CD4-positive, alpha-beta T cell treated with Interleukin-15 for 1 hour (primary cell): ENCODE measurements around the gene CTNNB1.

Experiments used
- DNase-seq: peaks from one replicate; pipeline ENCODE4 v3.0.0-alpha.2; 2020

Gene CTNNB1

DNA sequence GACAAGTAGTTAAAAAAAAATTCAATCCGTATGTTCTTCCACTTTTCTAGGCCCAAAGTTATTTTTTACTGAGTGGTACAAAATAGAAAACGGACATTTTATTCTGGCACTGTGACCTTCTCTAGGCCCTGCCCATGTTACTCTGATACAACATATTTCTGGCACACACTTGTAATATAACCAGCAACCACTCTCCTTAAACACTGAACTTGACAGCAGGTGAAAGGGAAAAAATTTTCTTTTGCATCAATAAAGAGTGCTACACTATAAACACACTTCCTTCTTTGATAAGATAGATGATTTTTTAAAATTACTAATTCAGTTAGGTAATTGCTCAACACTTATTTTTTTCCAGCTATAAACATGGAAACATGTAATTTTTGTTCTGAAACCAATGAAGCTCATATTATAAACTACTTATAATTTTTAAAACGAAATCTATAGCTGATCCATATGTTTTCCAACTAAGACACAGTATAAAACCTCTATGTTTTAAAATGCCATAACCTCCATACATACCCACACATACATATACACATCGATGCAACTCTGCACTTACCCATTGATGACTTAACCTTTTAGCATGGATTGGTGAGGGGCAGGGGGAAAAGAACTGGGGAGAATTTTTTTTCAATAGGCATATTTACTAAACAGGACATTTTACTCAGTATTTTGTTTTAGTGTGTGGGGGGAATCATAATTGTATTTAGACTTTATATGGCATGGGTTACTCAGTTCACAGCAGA is 5.3 kb upstream of the CTNNB1 start:
- no peak for DNase-seq

DNA sequence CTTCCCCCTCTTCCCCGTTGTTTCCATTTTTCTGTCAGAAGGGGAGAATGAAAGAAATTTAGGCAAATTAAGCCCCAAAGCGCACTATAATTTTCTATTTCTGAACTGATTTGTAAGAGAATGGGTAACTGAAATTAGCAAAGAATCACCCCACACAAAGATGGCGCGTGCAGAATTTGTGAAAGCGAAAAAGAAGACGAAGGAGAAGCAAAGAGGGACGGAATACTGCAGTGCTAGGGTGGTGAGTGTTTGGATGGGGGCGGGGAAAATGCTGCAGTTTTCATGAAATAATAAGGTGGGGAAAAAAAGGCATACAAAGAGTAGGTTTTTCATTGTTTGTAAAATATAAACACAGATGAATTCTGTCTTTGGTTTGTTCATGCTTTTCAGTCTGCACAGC is 4.6 kb upstream of the CTNNB1 start:
- no peak for DNase-seq

DNA sequence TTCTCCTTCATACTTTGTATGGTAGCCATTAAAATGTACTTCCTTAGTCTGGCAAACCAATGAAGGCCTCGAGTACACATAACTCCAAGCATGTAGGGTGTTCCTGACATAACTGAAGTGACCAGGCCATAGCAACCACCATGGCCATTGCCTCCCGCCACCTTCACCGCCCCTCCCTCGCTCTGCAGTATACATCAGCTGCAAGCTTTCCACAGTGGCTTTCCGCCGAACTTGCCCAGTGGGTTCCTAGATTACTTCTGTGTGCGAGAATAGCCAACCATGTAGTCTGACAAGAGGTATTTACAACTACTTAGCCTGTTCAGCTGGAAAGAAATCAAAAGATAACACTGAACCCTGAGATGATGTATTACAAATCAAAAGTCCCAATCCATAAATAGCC is 3.4 kb upstream of the CTNNB1 start:
- no peak for DNase-seq

DNA sequence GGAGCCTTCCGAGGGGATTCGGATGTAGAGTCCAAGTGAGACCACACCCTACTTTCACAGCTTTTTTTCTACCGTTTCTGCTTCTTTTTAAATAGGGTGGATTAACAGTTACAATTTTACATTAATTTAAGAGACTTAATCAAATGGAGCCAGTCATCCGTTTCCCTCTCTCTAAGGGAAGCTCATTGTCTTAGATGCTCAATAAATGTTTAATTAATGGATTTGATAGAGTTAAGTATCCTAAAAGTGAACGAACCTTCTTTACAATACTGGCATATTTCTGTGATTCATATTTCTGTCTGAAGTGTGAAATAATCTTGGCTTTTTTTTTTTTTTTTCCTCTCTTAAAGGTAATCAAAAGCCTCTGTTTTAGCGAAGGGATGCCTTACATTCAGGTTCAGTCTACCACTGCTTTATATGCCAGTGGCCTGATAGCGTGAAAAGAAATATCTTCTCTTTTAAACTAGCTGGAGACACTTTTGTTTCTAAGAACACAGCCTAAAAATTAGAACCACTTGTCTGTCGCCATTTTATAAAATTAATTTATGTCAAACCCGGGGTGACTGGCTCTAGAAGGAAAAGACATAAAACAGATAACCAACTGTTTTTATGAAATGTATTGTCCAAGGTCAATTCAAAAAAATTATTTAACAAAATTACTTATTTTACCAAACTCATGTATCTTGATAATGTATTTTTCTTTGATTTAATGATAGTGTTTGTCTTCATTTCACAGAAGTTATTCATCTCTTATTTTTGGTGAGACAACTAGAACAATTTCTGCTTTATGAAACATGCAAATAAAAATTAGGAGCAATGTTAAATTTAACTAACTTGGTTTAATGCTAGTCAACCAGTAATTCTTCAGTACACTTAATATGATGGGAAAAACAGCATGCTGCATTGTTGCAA is 2.5 kb upstream of the CTNNB1 start:
- DNase-seq, result no peak

DNA sequence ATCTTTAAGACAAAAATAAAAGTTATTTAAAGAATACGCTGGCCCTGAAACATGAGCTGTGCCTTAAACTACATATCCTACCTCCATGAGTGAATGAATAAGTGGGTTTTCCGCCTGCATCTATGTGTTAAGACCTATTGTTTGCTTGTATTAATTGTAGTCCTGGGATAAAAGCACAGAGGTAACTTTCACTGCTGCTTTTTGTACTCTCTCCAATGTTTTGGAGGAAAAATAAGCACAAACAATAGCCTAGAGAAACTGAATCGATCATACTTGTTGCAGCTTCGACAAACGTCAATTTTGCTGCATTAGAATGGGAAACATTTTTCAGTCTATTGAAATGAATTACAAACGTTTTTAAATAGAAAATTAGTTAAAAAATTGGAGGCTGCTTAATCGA is 1.3 kb upstream of the CTNNB1 start:
- no peak for DNase-seq

DNA sequence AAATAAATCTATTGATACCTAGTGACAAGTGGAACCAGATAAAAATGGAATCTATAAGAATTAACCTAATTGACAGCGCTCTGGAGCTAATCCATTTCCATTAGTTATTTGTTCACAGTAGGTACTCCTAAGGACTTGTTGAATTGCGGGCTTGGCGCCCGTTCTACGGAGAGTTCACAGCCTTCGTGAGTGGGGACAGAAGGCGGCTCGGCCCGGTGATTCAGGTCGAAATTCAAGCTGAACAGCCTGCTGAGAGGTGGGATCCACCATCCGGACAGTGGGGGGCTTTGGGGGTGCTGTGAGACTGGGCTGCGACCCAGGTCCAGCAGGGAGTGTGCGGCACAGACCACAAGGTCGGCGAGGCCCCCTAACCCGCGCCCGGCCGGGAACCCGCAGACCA is 779 bp upstream of the CTNNB1 start:
- no peak for DNase-seq

DNA sequence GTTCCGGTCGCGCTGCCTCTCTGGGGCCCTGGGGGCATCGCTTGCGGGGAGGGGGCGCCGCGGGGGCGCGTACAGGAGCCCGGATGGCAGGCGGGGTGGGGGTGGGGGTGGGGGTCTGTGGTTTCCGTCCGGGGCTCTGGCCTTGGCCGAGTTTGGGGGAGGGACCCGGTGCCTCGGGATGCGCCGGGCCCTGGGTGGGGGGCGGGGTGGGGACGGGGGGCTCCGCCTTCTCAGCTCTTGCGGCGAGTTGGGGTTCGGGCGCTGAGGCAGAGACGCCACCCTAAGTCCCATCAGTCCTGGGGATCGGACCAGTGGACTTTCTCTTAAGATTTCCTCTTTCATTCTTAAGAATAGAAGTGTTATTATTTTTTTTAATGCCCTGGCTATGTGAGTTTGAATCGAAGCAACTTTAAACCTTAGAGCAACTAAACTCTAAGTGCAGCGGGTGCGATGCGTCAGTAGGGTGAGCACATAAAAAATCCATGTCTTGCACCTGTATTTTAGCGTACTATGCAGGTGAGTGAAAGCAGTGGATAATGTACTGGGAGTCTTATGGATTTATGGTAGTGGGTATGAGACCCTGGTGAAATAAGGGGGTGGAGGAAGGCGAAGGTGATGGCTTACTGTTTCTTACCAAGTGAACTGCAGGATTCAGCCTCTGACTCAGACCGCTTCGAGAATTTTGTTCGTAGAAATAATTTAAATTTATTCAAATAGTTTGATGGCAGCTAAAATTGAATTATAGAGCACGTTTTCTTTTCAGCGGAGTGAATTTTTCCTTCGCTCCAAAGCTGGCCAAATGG is 762 bp downstream of the CTNNB1 start:
- DNase-seq, result peak; percentile 34

DNA sequence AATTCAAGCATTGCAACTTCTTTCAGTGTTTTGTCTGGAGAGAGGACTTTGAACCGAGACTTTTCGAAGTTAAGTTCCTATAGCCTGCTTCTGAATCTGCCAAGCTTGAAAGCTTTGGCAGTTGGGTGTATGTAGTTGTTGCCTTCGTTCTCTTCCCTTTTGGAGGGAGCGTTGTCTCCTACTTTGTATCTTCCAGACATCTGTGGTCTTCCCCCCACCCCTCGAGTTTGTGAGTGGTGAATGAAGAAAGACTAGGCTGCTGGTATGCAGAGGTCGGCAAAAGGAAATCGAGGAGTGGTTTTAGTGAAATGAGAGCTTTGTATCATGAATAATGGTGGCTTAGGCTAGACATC is 1.3 kb downstream of the CTNNB1 start:
- no peak for DNase-seq

DNA sequence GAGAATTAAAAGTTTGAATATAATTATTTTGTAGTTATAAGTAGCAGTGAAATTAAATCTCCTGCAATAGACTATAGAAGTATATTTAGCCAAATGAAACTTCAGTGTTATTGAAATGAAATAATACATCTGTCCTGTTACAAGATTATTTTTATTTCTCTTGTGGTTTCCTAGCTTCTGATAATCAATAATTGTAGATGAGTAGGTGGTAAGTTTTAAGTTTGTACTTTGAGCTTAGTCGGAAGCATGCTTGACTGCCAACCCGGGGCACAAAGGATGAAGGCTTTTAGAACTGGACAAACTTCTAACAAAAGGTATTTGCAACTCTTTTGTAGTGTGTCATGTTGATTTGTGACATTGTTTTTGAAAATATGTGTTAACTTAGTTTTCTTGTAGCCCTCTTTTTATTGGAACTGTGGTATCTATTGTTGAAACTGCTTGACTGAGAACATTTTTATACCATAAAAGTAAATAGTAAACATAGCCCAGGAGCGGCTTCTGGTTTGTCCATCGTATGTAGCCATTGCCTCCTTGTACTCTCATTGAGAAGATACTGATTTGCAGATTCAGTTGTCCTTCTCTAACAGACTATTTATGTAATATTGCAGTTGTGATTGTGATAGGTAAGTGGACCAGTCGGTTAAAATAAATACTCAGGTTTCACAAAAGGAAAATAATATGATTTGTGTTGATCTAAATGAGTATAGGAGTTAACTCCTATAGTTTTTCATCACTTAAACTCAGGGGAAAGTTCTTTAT is 2.9 kb downstream of the CTNNB1 start:
- no peak for DNase-seq

DNA sequence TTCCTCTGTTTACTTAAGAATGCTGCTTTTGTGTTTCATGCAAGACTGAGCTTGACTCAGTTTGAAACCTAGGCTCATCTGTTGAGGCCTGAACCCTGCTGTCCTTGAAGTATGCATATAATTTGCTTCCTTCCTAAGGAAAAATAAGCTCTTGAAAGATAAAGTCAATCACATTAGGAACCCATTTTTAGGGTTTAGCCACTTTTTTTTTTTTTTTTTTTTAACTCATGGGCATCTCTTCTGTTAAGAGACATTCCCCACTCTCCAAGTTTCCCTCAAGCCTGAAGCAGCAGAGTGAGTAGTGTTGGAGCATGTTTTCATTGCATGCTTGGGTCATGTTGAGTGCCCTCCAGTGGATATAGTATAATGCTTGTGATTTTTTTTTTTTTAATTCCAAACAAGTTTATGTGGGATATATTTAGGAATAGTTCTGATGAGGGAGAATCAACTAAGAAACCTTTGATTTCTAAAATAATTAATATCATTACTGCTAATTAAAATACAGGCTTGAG is 3.6 kb downstream of the CTNNB1 start:
- DNase-seq, result no peak

DNA sequence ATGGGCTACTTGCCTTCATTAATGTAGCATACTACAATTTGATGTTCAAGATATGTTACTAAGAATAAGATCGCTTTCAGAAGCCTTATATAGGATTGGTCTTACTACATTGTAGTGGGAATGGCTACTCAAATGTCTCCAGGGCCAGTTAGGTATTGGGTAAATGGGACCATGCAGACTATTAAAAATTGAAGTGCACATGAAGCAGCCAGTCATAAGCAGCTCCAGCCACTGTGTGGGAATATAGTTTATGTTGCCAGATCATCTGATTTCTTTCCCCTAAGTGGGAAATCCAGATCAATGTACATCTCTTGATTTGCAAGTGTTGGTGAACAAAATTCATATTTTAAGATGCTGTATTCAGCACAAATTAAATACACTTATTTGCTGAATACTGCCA is 5.1 kb downstream of the CTNNB1 start:
- no peak for DNase-seq

DNA sequence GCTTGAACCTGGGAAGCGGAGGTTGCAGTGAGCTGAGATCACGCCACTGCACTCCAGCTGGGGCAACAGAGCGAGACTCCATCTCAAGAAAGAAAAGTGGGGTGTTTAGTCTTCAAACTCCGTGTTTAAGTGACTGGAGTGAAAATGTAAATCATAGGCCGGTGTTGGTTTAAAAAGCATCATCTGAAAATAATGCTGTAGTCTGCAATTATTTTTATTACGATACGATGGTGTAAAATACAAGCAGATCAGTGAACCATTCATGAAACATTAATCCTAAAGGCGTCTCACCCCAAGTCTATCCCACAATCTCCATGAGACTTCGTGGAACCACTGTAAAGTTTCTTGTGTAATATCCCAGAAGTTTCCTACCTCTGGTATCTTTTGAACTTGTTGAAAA is 6.3 kb downstream of the CTNNB1 start:
- DNase-seq, result no peak

DNA sequence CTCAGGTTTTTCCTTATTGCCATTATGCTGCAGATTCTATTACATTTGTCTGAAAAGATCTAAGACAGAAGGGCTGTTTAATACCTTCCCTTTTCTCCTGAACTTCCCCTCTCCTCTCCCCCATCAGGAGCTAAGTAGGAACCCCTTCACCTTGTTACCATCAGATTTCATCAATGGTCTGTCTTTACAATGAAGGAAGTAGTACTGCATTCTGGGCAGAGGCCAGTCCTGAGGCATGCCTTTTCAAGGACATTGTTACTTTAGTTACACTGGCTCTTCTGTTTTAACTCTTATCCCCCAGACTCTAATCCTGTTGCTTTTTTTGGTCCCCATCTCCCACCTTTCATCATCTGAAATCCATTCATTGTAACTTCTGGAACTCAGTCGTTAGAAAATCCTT is 8.1 kb downstream of the CTNNB1 start:
- no peak for DNase-seq

DNA sequence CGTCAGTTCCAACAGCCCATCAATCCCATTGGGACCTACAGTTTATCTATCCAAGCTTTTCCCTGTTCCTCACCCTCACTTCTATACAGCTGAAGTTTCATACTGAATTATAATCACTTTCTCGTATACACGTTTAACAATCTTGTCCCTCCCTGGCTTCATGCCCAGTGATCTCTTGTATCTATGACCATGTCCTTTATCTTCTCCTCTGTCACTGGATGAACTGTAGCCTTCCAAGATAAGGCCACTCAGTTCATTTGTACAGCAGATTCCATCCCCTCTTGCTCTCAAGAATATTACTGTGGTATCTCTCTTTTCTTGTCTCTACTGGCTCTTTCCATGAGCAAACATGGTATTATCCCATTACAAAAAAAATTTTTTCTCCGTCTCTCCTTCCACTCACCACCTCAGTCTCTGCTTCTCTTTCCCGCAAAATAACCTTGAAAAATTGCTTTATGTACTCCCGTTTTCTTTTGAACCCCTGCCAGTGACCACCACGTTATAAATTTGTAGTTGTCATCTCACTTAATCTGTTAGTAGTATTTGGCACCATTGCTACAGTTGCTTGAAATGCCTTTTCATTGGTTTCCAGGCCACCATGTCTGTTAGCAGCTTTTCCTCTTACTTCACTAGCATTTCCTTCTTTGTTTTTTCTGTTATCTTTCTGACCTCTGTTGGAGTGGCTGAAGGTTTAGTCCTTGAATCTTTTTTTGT is 9.4 kb downstream of the CTNNB1 start:
- DNase-seq, result no peak

DNA sequence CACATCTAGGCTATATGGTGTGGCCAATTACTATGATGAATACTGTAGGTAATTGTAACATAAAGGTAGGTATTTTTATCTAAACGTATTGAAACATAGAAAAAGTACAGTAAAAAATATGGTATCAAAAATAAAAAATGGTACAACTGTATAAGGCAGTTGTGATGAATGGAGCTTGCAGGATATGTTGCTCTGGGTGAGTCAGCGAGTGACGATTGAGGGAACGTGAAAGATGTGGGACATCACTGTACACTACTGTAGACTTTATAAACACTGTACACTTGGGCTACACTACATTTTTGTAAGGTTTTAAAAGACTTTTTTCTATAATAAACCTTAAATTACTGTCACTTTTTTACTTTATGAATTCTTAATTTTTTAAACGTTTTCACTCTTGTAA is 10.3 kb downstream of the CTNNB1 start:
- DNase-seq, result no peak

DNA sequence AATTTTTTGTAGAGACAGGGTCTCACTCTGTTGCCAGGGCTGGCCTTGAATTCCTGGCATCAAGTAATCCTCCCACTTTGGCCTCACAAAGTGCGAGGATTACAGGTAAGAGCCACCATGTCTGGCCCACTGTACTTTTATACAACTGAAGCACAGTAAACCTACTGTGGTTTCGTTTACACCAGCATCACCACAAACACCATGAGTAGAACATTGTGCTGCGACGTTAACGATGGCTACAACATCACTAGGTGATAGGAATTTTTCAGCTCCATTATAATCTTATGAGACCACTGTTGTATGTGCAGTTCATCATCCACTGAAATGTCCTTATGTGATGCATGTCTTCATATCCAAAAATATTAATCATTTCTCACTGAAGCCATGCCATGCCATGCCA is 11.7 kb downstream of the CTNNB1 start:
- no peak for DNase-seq

DNA sequence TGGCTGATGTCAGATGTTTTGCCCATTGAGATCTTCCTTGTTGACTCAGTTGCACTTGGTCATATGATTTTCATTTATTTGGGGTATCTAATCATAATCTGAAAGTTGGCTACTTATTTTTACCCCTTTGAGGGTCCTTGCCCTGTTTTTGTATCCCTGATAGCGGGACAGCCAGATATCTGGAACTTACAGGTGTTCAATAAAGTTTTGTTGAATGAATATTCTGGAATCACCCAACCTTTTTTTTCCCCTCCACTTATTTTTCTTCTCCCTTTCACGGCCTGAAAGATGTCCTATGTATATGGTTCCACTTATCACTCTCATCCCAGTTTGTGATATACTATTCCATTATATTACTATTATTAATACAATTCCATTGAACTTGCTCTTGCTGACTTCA is 12.8 kb downstream of the CTNNB1 start:
- no peak for DNase-seq

DNA sequence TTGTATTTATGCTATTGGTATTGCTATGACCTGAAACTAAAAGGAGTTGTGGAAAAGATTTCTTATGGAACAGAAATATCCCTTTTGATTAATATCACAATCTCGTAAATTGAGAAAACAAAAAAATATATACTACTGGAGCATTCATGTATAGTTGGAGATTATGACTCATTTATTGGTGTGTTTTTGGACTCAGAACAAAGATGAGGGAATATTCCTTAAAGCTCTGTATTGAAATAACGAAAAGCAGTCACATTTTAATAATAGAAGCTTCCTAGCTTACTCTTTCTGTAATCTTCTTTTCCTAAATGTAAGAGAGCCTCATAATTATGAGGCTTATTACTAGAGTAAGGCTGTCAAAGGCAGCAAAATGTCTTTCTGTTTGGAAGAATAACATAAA is 14.3 kb downstream of the CTNNB1 start:
- DNase-seq, result no peak

DNA sequence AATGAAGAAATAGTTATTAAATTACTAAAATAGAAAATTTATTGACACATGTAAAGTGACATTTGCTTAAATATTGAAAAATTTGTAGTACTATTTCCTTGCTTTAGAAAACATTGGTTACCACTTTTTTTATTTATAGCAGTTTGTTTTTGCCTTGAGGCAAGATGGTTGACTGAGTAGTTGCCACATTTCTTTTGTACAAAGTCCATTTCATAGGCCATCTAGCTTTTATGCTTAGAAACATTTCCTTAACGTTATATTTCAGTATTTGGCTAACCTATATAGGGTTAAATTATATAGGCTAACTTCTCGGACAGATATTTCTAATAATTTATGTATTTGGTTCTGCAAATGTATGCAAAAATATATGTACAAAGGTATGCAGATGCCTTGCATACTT is 17.1 kb downstream of the CTNNB1 start:
- DNase-seq, result no peak

DNA sequence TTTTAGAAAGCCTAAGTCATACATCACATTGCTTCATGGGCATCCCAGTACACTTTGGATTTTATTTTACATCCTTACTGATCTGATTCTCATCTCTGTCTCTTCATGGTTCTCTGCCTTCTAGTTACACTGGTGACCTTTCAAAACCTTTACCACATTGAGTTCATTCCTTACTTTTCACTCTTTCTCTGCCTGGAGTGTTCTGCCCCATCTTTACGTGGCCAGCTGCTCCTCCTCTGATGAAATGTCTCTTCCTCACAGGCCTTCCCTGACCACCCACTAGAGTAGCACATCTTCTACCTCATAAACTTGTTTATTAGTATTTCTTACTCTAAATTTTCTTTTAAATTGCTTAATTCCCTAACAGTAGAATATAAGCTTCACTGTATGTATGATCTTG is 17.7 kb downstream of the CTNNB1 start:
- no peak for DNase-seq

DNA sequence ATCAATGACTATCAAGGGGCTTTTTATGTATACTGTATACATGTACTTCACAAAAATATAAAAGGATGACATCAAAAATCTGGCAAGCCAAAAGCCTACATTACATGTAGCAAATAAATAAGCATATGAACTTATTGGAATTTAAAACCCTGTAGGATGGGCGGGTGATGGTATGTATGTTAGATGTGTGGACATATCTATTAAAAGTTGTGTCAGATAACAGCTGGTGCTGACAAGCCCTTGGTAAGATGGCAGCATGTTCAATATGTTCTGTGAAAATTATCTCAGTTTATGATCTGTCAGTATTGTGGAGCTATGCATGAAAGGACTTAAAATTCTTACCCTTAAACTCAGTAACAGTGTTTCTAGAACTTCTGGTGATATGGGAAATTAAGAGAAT is 20.1 kb downstream of the CTNNB1 start:
- DNase-seq, result no peak
